Measurements from ENCODE around the gene SYPL1.

DNA sequence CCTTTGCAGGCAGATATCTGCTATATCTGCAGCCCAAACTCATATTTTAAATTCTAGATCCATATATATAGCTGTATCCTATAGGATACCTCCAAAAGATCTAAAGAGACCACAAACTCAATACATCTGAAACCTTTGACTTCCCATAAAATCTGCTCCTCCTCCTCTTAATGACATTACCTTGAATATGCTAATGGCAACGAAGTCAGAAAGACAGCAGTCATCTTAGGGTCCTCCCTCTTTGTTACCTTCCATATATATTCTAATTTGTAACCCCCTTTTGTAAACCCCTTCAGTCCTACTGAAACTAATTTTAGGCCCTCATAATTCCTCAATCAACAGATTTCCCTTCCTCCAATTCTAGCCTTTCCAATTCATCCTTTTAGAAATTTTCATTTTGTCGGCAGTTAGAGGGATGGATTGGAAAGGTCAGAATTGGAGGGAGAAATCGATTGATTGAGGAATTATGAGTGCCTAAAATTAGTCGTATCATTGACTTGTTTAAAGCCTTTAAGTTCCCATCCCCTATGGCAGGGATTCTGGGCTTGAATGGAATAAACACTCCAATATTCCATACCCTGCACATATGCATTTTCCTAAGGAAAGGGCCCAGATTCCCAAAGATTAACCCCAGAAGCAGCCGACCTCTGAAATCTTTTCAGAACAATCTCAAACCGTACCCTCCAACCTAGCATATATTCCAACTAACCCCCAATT is 2.4 kb downstream of the SYPL1 start:
- TF ChIP-seq TAF1 (IDR thresholded peaks at IDR 0.05; ENCODE audit: borderline replicate concordance, insufficient read depth, low read length) (no peak), POLR2AphosphoS5 (IDR thresholded peaks at IDR 0.05; ENCODE audit: low read depth, low read length) (no peak)
- TF ChIP-seq, protein P1, sequence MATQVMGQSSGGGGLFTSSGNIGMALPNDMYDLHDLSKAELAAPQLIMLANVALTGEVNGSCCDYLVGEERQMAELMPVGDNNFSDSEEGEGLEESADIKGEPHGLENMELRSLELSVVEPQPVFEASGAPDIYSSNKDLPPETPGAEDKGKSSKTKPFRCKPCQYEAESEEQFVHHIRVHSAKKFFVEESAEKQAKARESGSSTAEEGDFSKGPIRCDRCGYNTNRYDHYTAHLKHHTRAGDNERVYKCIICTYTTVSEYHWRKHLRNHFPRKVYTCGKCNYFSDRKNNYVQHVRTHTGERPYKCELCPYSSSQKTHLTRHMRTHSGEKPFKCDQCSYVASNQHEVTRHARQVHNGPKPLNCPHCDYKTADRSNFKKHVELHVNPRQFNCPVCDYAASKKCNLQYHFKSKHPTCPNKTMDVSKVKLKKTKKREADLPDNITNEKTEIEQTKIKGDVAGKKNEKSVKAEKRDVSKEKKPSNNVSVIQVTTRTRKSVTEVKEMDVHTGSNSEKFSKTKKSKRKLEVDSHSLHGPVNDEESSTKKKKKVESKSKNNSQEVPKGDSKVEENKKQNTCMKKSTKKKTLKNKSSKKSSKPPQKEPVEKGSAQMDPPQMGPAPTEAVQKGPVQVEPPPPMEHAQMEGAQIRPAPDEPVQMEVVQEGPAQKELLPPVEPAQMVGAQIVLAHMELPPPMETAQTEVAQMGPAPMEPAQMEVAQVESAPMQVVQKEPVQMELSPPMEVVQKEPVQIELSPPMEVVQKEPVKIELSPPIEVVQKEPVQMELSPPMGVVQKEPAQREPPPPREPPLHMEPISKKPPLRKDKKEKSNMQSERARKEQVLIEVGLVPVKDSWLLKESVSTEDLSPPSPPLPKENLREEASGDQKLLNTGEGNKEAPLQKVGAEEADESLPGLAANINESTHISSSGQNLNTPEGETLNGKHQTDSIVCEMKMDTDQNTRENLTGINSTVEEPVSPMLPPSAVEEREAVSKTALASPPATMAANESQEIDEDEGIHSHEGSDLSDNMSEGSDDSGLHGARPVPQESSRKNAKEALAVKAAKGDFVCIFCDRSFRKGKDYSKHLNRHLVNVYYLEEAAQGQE (IDR thresholded peaks at IDR 0.05; ENCODE audit: insufficient read depth in 1 of 2, low read depth in 2 of 2, low read length in 2 of 2): no peak

All from PFSK-1 (cell line).